Astrocyte (in vitro differentiated cells and primary cell): ENCODE data around the gene FAT1. TPM values are rescaled to one million over a fixed set of nuclear protein-coding genes. Genes with fewer than 3 reads are reported as not detected.

Source experiments
- DNase-seq: peaks from one replicate; pipeline ENCODE4 v3.0.0-alpha.2; 2010; ENCODE audit warnings: low read depth
- FAIRE-seq: peaks from 2 replicates; lab custom pipeline; 2011; peaks lifted over from hg19 to GRCh38; lab: Jason Lieb, UNC
- H2AFZ ChIP-seq: 2 replicates; pipeline ENCODE4 v1.6.0; 2012; ENCODE audit warnings: low read depth, low read length, inconsistent platforms
- H3K27ac ChIP-seq: 2 replicates; pipeline ENCODE4 v1.5.1; 2011; ENCODE audit warnings: low read depth, low read length, inconsistent platforms
- H3K27me3 ChIP-seq: 2 replicates; pipeline ENCODE4 v1.6.0; 2011; ENCODE audit warnings: low read length, inconsistent platforms; ENCODE audit not compliant: insufficient read depth
- H3K36me3 ChIP-seq: 2 replicates; pipeline ENCODE4 v1.5.1; 2011; ENCODE audit warnings: low read length, inconsistent platforms; ENCODE audit not compliant: insufficient read depth
- H3K4me1 ChIP-seq: 2 replicates; pipeline ENCODE4 v1.5.1; 2011; ENCODE audit warnings: low read length, inconsistent platforms; ENCODE audit not compliant: insufficient read depth
- H3K4me2 ChIP-seq: 2 replicates; pipeline ENCODE4 v1.6.0; 2012; ENCODE audit warnings: low read length, inconsistent platforms
- H3K4me3 ChIP-seq: 2 replicates; pipeline ENCODE4 v1.5.1; 2011; ENCODE audit warnings: low read depth, mild to moderate bottlenecking, low read length, inconsistent platforms; ENCODE audit not compliant: insufficient read depth
- H3K79me2 ChIP-seq: 2 replicates; pipeline ENCODE4 v1.6.0; 2012; ENCODE audit warnings: mild to moderate bottlenecking, low read length, inconsistent platforms; ENCODE audit not compliant: insufficient read depth
- H3K9ac ChIP-seq: 2 replicates; pipeline ENCODE4 v1.6.0; 2012; ENCODE audit warnings: mild to moderate bottlenecking, low read length, inconsistent platforms
- H3K9me3 ChIP-seq: 2 replicates; pipeline ENCODE4 v1.5.1; 2012; ENCODE audit warnings: low read depth, mild to moderate bottlenecking, low read length, inconsistent platforms; ENCODE audit not compliant: insufficient read depth
- H4K20me1 ChIP-seq: 2 replicates; pipeline ENCODE4 v1.6.0; 2012; ENCODE audit warnings: low read length, inconsistent platforms; ENCODE audit not compliant: insufficient read depth
- H3K27ac Mint-ChIP-seq: one replicate; pipeline ENCODE4 v1.8.0; 2021; ENCODE audit warnings: mild to moderate bottlenecking, mixed read lengths; ENCODE audit not compliant: unreplicated experiment
- H3K27me3 Mint-ChIP-seq: one replicate; pipeline ENCODE4 v1.8.0; 2021; ENCODE audit warnings: low read depth, mixed read lengths; ENCODE audit not compliant: unreplicated experiment
- H3K36me3 Mint-ChIP-seq: one replicate; pipeline ENCODE4 v1.8.0; 2021; ENCODE audit warnings: low read depth, mixed read lengths; ENCODE audit not compliant: unreplicated experiment
- H3K4me1 Mint-ChIP-seq: one replicate; pipeline ENCODE4 v1.8.0; 2021; ENCODE audit warnings: low read depth, mixed read lengths; ENCODE audit not compliant: unreplicated experiment
- H3K4me3 Mint-ChIP-seq: one replicate; pipeline ENCODE4 v1.8.0; 2021; ENCODE audit warnings: mild to moderate bottlenecking, moderate library complexity, mixed read lengths; ENCODE audit not compliant: unreplicated experiment
- H3K9me3 Mint-ChIP-seq: one replicate; pipeline ENCODE4 v1.8.0; 2021; ENCODE audit warnings: mild to moderate bottlenecking, mixed read lengths; ENCODE audit not compliant: unreplicated experiment
- CTCF ChIP-seq: IDR thresholded peaks from 2 replicates; pipeline ENCODE4 v1.5.1; 2011; ENCODE audit warnings: low read depth, mild to moderate bottlenecking, inconsistent platforms, low read length, moderate library complexity; ENCODE audit not compliant: insufficient read depth
- EZH2 ChIP-seq: IDR thresholded peaks from 2 replicates; pipeline ENCODE4 v1.6.1; 2012; ENCODE audit warnings: mild to moderate bottlenecking, low read length, inconsistent platforms; ENCODE audit not compliant: insufficient read depth
- total RNA-seq: library from RNA; stranded (reverse); gene quantifications from 2 replicates; pipeline ENCODE4 v1.2.1, GENCODE V29; 2021

Gene FAT1
- total RNA-seq, 1 donor from 2014 or later, result 590 TPM

- DNase-seq, result peak; percentile 39
- Histone ChIP-seq H2AFZ (peak overlapping the region; percentile 23), H3K36me3 (no peaks in the 10 kb centered on the region), H3K27ac (peak overlapping the region; percentile 97), H3K9me3 (no peaks in the 10 kb centered on the region), H3K4me1 (peaks cover 11% of the 10 kb centered on the region), H3K27me3 (no peaks in the 10 kb centered on the region), H3K4me2 (peak overlapping the region; percentile 92), H3K79me2 (peaks cover 85% of the 10 kb centered on the region), H3K4me3 (peak overlapping the region; percentile 100), H3K9ac (peak overlapping the region; percentile 99), H4K20me1 (peaks cover 63% of the 10 kb centered on the region)
- Mint-ChIP-seq H3K36me3 (peaks cover 14% of the 10 kb centered on the region), H3K27ac (peak overlapping the region; percentile 94), H3K4me1 (peaks cover 14% of the 10 kb centered on the region), H3K9me3 (peaks cover 2% of the 10 kb centered on the region), H3K27me3 (no peaks in the 10 kb centered on the region), H3K4me3 (peak overlapping the region; percentile 95)
- no peak for TF ChIP-seq EZH2
- TF ChIP-seq CTCF, result no peak
- no peak for FAIRE-seq
Measured at GRCh38 chr4:186722796-186723291, 812 bp downstream of the FAT1 start.

GRCh38 chr4:186719925-186720694, 3.5 kb downstream of the FAT1 start:
- H2AFZ ChIP-seq, result no peak overlapping the region
- peaks cover 2% of the 10 kb centered on the region for H3K9me3 Mint-ChIP-seq
- H3K4me3 ChIP-seq, result no peak overlapping the region
- no peaks in the 10 kb centered on the region for H3K9me3 ChIP-seq
- no peak overlapping the region for H3K27ac Mint-ChIP-seq
- no peaks in the 10 kb centered on the region for H3K27me3 Mint-ChIP-seq
- H3K27ac ChIP-seq, result no peak overlapping the region
- H3K4me1 ChIP-seq, result peaks cover 7% of the 10 kb centered on the region
- no peak overlapping the region for H3K4me3 Mint-ChIP-seq
- peak overlapping the region; percentile 4 for H3K4me2 ChIP-seq
- H3K4me1 Mint-ChIP-seq, result peaks cover 31% of the 10 kb centered on the region
- H3K79me2 ChIP-seq, result peaks cover 99% of the 10 kb centered on the region
- DNase-seq, result no peak
- H4K20me1 ChIP-seq, result peaks cover 88% of the 10 kb centered on the region
- TF ChIP-seq CTCF, result peak; percentile 39
- no peak for TF ChIP-seq EZH2
- no peaks in the 10 kb centered on the region for H3K36me3 ChIP-seq
- no peaks in the 10 kb centered on the region for H3K27me3 ChIP-seq
- H3K36me3 Mint-ChIP-seq, result peaks cover 28% of the 10 kb centered on the region
- no peak overlapping the region for H3K9ac ChIP-seq
- FAIRE-seq, result no peak

DNA sequence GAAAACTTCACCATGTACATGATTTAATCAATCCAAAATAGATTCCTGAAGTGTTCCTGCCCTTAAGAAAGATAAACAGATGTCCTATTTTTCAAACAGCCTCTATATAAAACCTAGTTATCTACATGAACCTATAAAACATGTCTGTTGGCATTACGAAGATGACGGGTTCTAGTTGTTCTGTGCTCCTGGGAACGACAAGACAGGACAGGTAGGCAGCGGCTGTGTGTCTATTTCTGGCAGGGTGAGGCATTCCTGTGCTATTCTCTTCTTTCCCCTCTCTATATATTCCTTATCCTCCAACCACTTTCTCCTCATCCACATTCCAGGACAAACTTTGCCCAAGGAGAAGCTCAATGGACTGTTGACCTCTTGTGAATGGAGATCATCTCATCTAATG, 6.1 kb downstream of the FAT1 start:
- Mint-ChIP-seq H3K27ac (no peak overlapping the region), H3K36me3 (peaks cover 28% of the 10 kb centered on the region), H3K4me1 (peaks cover 47% of the 10 kb centered on the region), H3K9me3 (no peaks in the 10 kb centered on the region), H3K27me3 (no peaks in the 10 kb centered on the region), H3K4me3 (peak overlapping the region; percentile 45)
- H3K9me3 ChIP-seq, result no peaks in the 10 kb centered on the region
- DNase-seq, result no peak
- no peak overlapping the region for H3K4me3 ChIP-seq
- no peak overlapping the region for H3K27ac ChIP-seq
- no peak overlapping the region for H3K4me2 ChIP-seq
- H3K9ac ChIP-seq, result no peak overlapping the region
- H3K27me3 ChIP-seq, result no peaks in the 10 kb centered on the region
- no peaks in the 10 kb centered on the region for H3K36me3 ChIP-seq
- peaks cover 99% of the 10 kb centered on the region for H3K79me2 ChIP-seq
- peaks cover 98% of the 10 kb centered on the region for H4K20me1 ChIP-seq
- TF ChIP-seq CTCF, result no peak
- TF ChIP-seq EZH2, result no peak
- FAIRE-seq, result peak; percentile 20
- H3K4me1 ChIP-seq, result peaks cover 11% of the 10 kb centered on the region
- H2AFZ ChIP-seq, result no peak overlapping the region
